ENCODE results near the gene CADM1.

Gene CADM1

DNA sequence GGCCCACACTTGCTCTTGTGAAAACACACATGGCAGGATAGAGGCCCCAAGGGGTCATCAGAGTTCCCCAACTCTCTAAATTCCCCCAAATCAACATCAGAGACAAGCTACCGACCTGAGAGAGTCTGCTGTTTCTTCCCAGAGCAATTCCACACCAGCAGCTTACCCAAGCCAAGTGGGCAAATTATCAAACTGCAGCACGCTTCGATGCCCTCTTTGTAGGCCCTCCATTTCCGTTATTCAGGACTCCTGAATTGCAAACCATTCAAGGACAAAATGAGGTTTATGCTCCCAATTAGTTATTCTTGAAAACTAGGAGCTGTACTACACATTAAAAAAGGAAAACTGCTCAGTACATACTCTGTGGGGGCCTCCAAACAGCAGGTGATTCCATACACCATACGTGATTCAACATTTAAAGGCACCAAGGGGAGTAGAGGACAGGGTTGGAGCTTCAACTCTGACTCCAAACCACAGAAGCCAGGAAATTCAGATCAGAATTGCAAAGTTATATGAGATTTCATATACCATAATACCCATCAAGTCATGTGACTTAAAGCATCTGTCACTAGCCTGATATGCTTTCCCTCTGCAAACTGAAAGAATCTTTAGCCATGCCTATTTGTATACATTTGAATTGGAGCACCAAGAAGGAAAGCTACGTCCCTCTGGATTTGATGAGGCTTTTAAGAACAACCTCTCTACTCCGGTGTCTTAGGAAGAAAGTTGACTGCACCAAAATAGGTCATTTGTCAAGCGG is 234.8 kb downstream of the CADM1 start:
- DNase-seq: no peak

GRCh38 chr11:115267871-115268270 is 236.3 kb downstream of the CADM1 start:
- peak; percentile 50 for DNase-seq

DNA sequence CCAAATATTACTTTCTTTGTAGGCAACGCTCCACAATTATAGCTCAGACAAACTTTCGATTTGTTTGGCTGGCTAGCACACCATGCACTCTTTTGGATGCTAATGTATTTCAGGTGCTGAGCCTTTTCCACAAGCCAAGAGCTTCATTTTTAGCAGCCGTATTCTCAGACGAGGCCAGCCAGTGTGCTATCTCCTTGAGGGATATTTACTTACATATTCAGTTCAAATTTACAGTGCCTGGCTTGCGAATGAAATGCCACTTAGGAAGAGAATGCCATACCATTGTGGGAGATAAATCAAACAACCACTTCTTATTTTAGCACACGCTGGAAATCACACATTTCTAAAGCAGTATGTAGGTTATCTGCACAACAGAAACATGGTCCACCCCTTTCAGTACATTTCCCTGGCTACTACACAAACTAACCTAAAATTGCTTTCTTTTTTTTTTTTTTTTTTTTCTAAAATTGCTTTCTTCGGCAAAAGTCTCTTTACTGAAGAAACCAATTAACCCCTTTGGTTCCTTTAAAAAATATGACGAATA is 236.9 kb downstream of the CADM1 start:
- no peak for DNase-seq

- DNase-seq: no peak
Measured at GRCh38 chr11:115266066-115266639, 238.1 kb downstream of the CADM1 start.

GRCh38 chr11:115263799-115264656 is 240.2 kb downstream of the CADM1 start:
- no peak for DNase-seq

DNA sequence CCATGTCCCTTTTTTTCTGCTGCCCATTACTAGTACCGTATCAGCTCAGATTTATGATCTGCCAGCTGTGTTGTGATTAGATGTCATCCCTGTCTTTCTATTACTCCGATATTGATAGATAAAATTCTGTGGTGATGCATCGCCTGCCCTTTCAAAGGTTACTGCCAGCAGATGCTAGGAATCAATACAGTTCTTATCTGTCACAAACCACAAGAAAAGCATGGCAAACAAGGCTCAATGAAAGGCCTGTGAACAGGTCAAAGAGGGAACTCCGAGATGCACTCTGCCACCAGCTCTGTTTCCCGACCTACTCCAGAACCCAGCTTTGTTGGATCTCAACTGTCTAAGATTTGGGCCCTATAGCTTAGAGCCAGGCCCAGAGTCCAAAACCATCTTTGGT is 246.0 kb downstream of the CADM1 start:
- no peak for DNase-seq

GRCh38 chr11:115257678-115258077 is 246.5 kb downstream of the CADM1 start:
- DNase-seq: no peak

DNA sequence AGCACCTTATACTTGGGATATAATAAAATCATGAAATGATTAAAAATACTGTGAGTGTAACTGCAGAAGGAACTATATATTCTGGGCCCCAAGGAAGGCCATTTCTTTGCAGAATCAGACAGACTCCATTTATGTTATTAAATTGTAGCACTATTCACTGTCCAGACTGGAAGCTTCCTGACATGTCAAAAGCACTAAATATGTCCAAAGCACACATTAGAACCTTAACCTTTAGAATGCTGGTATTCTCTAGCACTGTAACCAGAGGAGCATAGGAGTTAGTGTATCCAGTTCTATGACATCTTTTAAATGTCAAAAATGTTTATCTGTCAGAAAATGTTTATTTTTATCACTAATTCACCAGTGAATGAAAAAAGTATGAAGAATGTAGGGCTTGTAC is 246.9 kb downstream of the CADM1 start:
- no peak for DNase-seq

GRCh38 chr11:115256397-115257197 is 247.6 kb downstream of the CADM1 start:
- no peak for DNase-seq

DNA sequence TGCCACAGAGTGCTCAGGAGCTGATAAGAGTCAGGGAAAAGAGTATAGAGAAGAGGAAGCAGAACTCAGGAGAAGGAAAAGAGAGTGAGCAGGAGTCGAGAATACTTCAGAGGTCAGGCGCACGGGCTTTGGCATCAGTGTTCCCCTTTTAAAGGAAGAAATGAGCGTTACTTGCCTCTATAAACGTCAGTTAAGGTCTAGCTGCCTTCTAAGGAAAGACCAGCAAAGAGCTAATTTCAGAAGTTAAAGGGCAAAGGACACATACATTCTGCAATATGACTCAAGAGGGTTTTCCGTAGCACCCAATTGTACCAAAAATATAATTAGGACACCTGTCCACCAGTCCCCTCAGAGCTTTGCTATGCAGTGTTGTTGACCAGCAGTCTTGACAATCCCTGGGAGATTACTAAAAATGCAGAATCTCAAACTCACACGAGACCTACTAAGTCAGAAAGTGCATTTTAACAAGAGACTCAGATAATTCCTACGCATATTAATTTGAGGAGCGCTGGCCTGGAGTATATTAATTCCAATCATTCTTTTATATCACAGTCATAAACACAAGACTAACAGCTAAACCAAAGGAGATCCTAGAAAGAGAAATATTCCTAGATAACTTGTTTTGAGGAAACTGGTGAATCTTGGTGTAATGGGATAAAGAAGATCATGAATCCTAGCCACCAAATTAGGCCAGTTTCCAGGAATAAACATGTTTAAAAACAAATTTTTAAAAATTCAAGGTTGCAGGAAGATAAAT is 249.0 kb downstream of the CADM1 start:
- peak; percentile 12 for DNase-seq

- DNase-seq: no peak
Measured at GRCh38 chr11:115251126-115251525, 253.1 kb downstream of the CADM1 start.

DNA sequence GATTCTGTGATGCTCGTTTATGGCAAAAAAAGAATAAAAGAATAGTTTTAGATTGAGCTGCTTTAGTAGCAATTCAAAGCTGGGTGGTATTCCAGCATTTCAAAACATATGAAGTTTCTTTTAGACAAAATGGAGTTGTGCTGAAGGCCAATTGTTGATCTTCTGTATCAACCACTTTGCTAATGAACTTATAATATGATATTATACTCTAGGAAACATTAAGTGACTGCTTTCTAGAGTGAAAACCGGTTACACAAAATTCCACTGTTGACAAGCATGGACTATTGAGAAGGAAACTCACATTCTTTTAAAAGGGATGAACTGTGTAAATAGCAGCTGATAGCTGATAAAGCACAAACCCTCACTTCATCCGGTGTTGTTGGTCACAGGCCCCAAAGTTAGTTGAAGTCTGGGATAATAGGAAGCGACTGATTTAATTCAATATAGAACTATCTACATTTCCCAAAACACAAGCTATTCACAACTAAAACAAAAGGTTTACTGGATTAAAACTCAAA is 255.1 kb downstream of the CADM1 start:
- no peak for DNase-seq

DNA sequence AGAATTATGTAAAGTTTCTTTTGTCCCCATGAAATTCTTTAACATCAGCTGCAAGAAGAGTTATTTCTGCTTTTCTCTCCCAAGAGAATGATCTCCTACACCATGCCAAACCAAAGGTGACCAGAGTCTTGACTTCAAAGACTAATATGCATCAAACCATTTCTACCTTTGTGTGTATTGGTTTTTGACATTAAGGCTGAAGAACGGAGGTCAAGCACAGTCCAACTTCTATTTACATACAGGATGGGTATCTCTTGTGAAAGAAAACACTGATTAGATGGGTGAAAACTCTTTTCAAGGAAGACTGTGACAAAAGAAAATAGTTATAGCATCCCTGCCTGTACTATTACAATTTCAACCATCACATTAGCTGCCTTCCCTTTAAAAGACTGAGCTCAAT is 256.3 kb downstream of the CADM1 start:
- DNase-seq: no peak

GRCh38 chr11:115247361-115247760 is 256.9 kb downstream of the CADM1 start:
- DNase-seq: peak; percentile 83

- DNase-seq: no peak
Measured at GRCh38 chr11:115244758-115245157, 259.5 kb downstream of the CADM1 start.

- no peak for DNase-seq
Measured at GRCh38 chr11:115244296-115244695, 259.9 kb downstream of the CADM1 start.

GRCh38 chr11:115242982-115243381 is 261.2 kb downstream of the CADM1 start:
- DNase-seq: no peak

GRCh38 chr11:115241899-115242298 is 262.3 kb downstream of the CADM1 start:
- DNase-seq: no peak

GRCh38 chr11:115238791-115239190 is 265.4 kb downstream of the CADM1 start:
- no peak for DNase-seq

DNA sequence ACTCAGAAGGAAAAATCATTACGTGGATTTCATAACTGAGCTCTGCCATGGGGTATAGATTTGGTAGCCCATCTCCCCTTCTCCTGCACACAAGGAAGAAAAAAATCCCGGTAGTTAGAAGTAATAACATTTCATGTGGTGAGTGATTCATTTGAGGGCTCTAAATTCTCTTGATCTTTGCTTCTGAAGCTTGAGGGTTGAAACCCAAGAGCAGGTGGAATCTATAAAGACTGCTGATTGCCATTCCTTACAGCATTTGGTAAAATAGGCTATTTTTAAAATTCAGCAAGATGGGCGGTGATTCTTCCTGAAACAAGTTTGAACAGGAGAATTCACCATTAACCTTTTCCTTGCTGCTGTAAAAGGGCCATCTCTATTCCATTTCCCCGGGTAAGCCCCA is 266.1 kb downstream of the CADM1 start:
- DNase-seq: no peak

DNA sequence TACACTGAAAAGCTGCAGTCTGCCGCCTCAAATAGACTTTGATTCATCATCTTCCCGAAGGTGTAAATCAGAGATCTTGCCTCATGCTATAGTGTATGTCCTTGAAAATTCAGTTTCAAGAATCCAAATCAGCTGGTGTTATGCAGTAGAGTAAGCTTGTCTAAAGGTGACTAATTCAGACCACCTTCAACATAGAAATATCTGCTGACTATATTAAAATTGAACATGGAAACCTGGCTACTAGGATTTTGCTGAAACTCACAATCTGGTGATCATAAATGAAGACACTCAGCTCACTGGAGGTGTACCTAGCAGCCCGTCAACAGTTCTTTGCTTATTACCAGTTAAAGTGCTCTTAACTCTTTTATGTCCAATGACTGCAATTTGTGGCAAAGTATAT is 266.6 kb downstream of the CADM1 start:
- no peak for DNase-seq

- DNase-seq: no peak
Measured at GRCh38 chr11:115234794-115235193, 269.4 kb downstream of the CADM1 start.
